Pancreas (tissue), 10 donors: ENCODE results near the gene GLIS2. TPM values are rescaled to one million over a fixed set of nuclear protein-coding genes. Genes with fewer than 3 reads are reported as not detected.

ENCODE experiments used
- ATAC-seq, 4 donors: fragments of 200-7000 bp; cut with Tn5 transposase; one replicate each; pipeline versions ENCODE4 v1.8.0 to v1.9.1; 2020; ENCODE audit warnings: mild to moderate bottlenecking in 4 of 4, moderate library complexity in 4 of 4
- DNase-seq, 6 donors: peaks; one replicate each; pipeline ENCODE4 v3.0.0-alpha.2; 2020
- FAIRE-seq: peaks from 2 replicates; lab custom pipeline; 2012; peaks lifted over from hg19 to GRCh38; lab: Jason Lieb, UNC
- H3K27ac ChIP-seq, 4 donors: fragments of 200-600 bp; sonication (generic); 1 replicate in 3 of 4; 2 replicates in 1 of 4; pipeline versions ENCODE4 v1.5.0 to v1.8.0; 2020
- H3K27me3 ChIP-seq, 4 donors: fragments of 200-600 bp; one replicate each; pipeline ENCODE4 v1.8.0; 2021
- H3K36me3 ChIP-seq, 3 donors: fragments of 200-600 bp; sonication (generic) in 1 of 3; one replicate each; pipeline versions ENCODE4 v1.5.0 to v1.8.0; 2020 to 2021
- H3K4me1 ChIP-seq, 3 donors: fragments of 200-600 bp; one replicate each; pipeline ENCODE4 v1.8.0; 2021
- H3K4me3 ChIP-seq, 4 donors: fragments of 200-600 bp; sonication (generic) in 2 of 4; one replicate each; pipeline versions ENCODE4 v1.5.0 to v1.8.0; 2020 to 2021
- H3K9me3 ChIP-seq, 4 donors: fragments of 200-600 bp; one replicate each; pipeline ENCODE4 v1.8.0; 2021
- WGBS, 2 donors: extraction: QIAGEN DNeasy Blood & Tissue Kit; methylation state at CpG; one replicate each; pipeline ENCODE4 v1.1.7; 2013; 5-methylcytosine and 5-hydroxymethylcytosine counted together
- intact Hi-C, 3 donors: fragments of 100-400 bp; cut with DNase I; formaldehyde crosslinking; loops; one replicate each; pipeline versions ENCODE4 v1.11.1 to v1.14.2; 2022
- polyA plus RNA-seq, 2 donors: library from polyadenylated mRNA; stranded (reverse); fragments of 200-250 nt; gene quantifications; one replicate each; pipeline ENCODE4 v1.2.3, GENCODE V29; 2013
- total RNA-seq, 6 donors: library from RNA; stranded (reverse); fragmentation: NEBNext Ultra II Directional in 4 of 6; extraction: Animal tissue kit (Norgen Biotek cat#: 25700) in 4 of 6; gene quantifications; one replicate each; pipeline versions ENCODE4 v1.2.1 to v1.2.4, GENCODE V29; 2021 to 2023
- TF ChIP-seq, protein P1 (sequence below), 4 donors: fragments of 200-600 bp; sonication (generic) in 3 of 4; IDR thresholded peaks; one replicate each; pipeline versions ENCODE4 v1.5.0 to v1.8.0; 2021; ENCODE audit warnings: antibody characterized with exemption in 4 of 4
- donor health status: healthy with polysubstance abuse.
- donor health status: DM: no; HTN: no; CAD: no; lungs with moderate emphysema.
- donor health status: DM: no; HTN: no; CAD: no.
- donor health status: control.
- donor health status: control.
- donor health status: Bipolar disorder and iron deficiency.
- donor health status: DM: yes; HTN: yes; CAD: no.
- donor health status: DM: no; HTN: no; CAD: no.
- donor health status: DM: no; HTN: no; CAD: no.
- donor health status: DM: yes; HTN: yes; CAD: no.

GLIS2 gene
- total and polyA plus RNA-seq, 8 donors = 5.5 to 15.1 (median 10.9) TPM

- intact Hi-C loops = no loop called here
- ATAC-seq (no peak), DNase-seq (no peak), FAIRE-seq (no peak)
- Histone ChIP-seq H3K36me3 (no peaks in the 10 kb centered on the region), H3K4me1 (peaks cover 15 to 34% (median 16%) of the 10 kb centered on the region in 3 donors), H3K27ac (peak overlapping the region in 3 of 4 donors; percentile 79 to 91 (median 90)), H3K9me3 (no peaks in the 10 kb centered on the region), H3K4me3 (no peak overlapping the region), H3K27me3 (no peaks in the 10 kb centered on the region)
- WGBS, 2 donors = 86 to 88% methylated on average over 6 of the region's 6 CpGs
- TF ChIP-seq, protein P1, sequence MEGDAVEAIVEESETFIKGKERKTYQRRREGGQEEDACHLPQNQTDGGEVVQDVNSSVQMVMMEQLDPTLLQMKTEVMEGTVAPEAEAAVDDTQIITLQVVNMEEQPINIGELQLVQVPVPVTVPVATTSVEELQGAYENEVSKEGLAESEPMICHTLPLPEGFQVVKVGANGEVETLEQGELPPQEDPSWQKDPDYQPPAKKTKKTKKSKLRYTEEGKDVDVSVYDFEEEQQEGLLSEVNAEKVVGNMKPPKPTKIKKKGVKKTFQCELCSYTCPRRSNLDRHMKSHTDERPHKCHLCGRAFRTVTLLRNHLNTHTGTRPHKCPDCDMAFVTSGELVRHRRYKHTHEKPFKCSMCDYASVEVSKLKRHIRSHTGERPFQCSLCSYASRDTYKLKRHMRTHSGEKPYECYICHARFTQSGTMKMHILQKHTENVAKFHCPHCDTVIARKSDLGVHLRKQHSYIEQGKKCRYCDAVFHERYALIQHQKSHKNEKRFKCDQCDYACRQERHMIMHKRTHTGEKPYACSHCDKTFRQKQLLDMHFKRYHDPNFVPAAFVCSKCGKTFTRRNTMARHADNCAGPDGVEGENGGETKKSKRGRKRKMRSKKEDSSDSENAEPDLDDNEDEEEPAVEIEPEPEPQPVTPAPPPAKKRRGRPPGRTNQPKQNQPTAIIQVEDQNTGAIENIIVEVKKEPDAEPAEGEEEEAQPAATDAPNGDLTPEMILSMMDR (IDR thresholded peaks at IDR 0.05) = no peak
Measured at GRCh38 chr16:4325253-4325758, 9.4 kb downstream of the GLIS2 start.

- peak; percentile 0 to 15 (median 6) for ATAC-seq
- H3K27me3 ChIP-seq = no peaks in the 10 kb centered on the region
- peak overlapping the region; percentile 70 to 86 (median 76) for H3K27ac ChIP-seq
- peak in 4 of 6 donors; percentile 20 to 78 (median 60) for DNase-seq
- H3K9me3 ChIP-seq = no peaks in the 10 kb centered on the region
- TF ChIP-seq, protein P1 (IDR thresholded peaks at IDR 0.05) = no peak
- H3K36me3 ChIP-seq = no peaks in the 10 kb centered on the region
- FAIRE-seq = no peak
- intact Hi-C loops = loop anchor here in 1 of 3 donors (2.0 kb wide), 1 partner anchor 39 kb away; no protein-coding TSS in a partner anchor
- peak overlapping the region; percentile 8 to 55 (median 42) for H3K4me3 ChIP-seq
- H3K4me1 ChIP-seq = peaks cover 15 to 34% (median 16%) of the 10 kb centered on the region in 3 donors
- WGBS, 2 donors = 1 to 4% methylated on average over 34 to 57 of the region's 57 CpGs
Measured at GRCh38 chr16:4327386-4328045, 11.6 kb downstream of the GLIS2 start.

DNA sequence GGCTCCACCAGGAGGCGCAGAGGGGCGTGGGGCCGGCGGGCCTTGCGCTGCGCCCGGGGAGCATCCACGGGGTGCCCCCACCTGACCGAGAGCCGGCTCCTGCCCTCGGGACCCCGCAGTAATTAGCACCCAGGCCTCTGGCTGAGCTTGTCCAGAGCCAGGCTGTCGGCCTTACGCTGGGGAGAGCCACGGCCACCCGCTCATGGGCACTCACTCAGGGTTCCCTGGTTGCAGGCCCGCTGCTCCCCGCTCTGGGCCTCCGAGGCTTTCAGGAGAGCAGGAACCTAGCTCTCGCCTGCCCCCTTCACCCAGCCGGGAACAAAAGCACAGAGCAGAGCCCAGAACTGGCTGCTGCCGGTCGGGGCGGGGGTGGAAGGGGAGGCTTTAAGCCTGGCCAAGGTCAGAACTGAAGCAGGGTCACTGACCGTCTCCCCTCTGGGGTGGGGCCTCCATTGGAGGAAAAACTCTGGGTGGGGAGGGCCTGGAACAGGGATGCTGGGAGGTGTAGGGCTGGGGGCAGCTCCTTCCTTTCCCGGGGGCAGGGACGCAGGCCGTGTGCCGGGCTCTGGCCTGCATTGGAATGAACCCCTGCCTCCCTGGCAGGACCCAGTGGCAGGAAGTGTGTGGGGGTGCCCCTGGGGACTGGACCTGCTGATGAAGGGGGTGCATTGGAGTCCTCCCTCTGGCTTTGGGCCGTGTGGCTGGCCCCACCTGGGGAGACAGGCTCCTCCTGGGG is 12.3 kb downstream of the GLIS2 start:
- Histone ChIP-seq H3K4me1 (peaks cover 15 to 34% (median 16%) of the 10 kb centered on the region in 3 donors), H3K9me3 (no peaks in the 10 kb centered on the region), H3K36me3 (no peaks in the 10 kb centered on the region), H3K27ac (peak overlapping the region; percentile 70 to 86 (median 76)), H3K27me3 (no peaks in the 10 kb centered on the region), H3K4me3 (peak overlapping the region; percentile 8 to 55 (median 42))
- TF ChIP-seq, protein P1 (IDR thresholded peaks at IDR 0.05) = peak in 3 of 4 donors; percentile 28 to 42 (median 36)
- 5 to 8% methylated on average over 28 to 30 of the region's 30 CpGs for WGBS, 2 donors
- intact Hi-C loops = loop anchor here in 1 of 3 donors (2.0 kb wide), 1 partner anchor 39 kb away; no protein-coding TSS in a partner anchor
- FAIRE-seq (no peak), ATAC-seq (peak; percentile 66 to 84 (median 80)), DNase-seq (peak; percentile 81 to 94 (median 82))

GRCh38 chr16:4328782-4329775 is 13.2 kb downstream of the GLIS2 start:
- H3K4me3 ChIP-seq = no peak overlapping the region
- ATAC-seq (peak in 1 of 4 donors; percentile 5), DNase-seq (peak in 1 of 6 donors; percentile 53), FAIRE-seq (no peak)
- intact Hi-C loops = loop anchor here in 1 of 3 donors (2.0 kb wide), 1 partner anchor 40 kb away; no protein-coding TSS in a partner anchor
- H3K9me3 ChIP-seq = no peaks in the 10 kb centered on the region
- peak overlapping the region; percentile 70 to 86 (median 76) for H3K27ac ChIP-seq
- TF ChIP-seq, protein P1 (IDR thresholded peaks at IDR 0.05) = no peak
- H3K27me3 ChIP-seq = no peaks in the 10 kb centered on the region
- H3K36me3 ChIP-seq = peaks cover 0 to 3% (median 0%) of the 10 kb centered on the region in 3 donors
- 50 to 57% methylated on average over 17 of the region's 17 CpGs for WGBS, 2 donors
- peaks cover 9 to 25% (median 10%) of the 10 kb centered on the region in 3 donors for H3K4me1 ChIP-seq
